Fibroblast of pulmonary artery (primary cell): ENCODE data around the gene SNAP23.
"Not testable (repeated sequence)": the region's sequence is repeated elsewhere in the genome, so short reads cannot be mapped to it uniquely, and the experiment has no call there.

Experiments
- DNase-seq: peaks from one replicate; pipeline ENCODE4 v3.0.0-alpha.2; 2010; ENCODE audit warnings: low read depth
- H3K4me3 ChIP-seq: replicated peaks from 2 replicates; pipeline ENCODE4 v1.5.1; 2011; ENCODE audit warnings: low read depth, mild to moderate bottlenecking, control low read depth, low read length, moderate library complexity
- CTCF ChIP-seq: IDR thresholded peaks from 2 replicates; pipeline ENCODE4 v1.5.1; 2011; ENCODE audit warnings: mild to moderate bottlenecking, control low read depth, low read length, inconsistent platforms; ENCODE audit errors: missing control alignments

The SNAP23 gene

DNA sequence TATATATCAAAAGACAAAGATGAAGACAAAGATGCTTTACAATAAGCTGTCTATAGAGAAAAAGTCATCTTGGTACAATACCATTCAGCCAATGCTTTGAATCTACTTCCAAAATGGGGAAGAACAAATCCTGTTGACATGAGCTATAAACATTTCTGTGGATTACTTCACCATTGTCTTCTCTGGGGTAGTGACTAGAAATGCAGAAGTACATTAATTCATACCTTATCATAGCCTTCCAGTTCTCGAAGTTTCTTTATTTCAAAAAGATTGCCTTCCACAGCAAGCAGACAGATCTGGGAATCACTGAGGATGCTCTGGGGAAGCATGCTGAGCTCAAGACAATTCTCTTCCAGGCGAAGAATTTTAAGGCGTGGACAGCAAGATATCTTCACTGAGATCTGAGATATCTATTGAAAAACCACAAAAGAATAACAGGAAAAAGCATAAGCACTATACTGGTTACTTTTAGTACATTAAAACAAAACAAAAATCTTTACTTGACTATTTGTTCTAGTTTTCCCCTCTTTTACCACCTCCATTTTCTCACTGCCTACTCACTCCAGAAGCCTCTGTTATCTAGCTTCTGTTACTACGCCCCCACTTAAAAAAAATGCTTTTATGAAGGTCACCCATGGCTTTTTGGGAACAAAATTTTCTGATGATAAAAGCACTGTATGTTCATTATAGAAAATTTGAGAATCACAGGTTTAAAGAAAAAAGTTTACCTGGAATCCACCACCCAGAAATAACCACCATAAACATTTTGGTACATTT lies 49.6 kb downstream of the SNAP23 start:
- no peak for DNase-seq
- H3K4me3 ChIP-seq: no peak overlapping the region
- no peak for TF ChIP-seq CTCF

DNA sequence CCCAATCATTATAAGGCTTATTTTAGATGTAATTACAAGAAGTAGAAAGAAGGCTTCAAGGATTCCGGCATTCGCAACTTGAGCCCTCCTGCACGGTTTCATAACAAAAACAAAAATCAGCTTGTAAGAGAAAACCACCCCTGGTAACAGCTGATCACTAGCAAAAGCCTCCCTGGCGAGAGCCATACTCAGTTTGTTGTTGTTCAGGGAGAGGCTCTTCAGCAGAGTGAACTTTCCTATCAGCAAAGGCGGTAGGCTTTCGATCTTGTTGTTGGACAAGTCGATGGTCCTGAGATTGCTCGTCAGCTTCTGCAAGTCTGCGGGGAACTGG lies 52.4 kb downstream of the SNAP23 start:
- H3K4me3 ChIP-seq: peak overlapping the region; percentile 99
- DNase-seq: peak; percentile 45
- TF ChIP-seq CTCF: no peak

DNA sequence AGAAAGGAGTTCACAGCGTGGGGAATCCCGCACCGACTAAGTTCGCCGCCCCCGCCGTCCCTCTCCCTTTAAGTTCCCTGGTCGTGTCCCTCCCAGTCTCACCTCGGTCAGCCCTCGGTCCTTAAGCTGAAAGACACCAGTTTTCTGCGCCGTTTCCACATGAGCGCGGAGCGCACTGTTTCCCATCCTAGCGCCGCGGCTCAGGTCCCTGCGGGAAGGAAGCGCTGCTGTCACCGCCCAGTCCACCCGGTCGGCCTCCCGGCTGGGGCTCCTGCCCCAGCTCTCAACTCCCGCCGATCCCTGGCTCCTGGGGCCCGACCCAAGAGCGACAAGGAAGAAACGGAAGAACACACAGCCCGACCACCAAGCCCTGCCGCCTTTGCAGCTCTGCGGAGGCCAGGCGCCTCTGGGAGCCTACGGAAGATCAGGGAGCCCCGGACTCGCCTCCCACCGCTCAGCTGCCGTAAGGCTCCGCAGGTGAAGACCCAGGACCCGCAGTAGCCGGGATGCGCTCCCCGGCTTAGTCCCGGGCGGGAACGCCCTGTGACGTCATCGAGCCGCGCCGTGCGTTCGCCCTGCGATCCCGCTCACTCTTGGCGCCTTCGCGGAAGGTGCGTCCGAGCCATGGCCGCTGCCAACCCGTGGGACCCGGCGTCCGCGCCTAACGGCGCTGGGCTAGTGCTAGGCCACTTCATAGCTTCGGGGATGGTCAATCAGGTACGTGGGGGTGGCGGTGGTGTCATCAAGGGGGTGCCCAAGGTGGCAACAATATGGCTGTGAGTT lies 53.0 kb downstream of the SNAP23 start, which contains the start of the genes HAUS2 and LRRC57:
Gene HAUS2 (plus strand): TSS at position 590 of the 783 bp plus-strand sequence. CDS start 35 bp downstream, at position 625.
Gene LRRC57 (minus strand): TSS at position 545 of the 783 bp plus-strand sequence. CDS start 359 bp downstream, at position 186.
- H3K4me3 ChIP-seq: peak within 1 kb of the TSS; percentile 99
- DNase-seq: peak; percentile 84
- TF ChIP-seq CTCF: no peak

- peak; percentile 35 for DNase-seq
- no peak for TF ChIP-seq CTCF
- peak overlapping the region; percentile 99 for H3K4me3 ChIP-seq
Observed at GRCh38 chr15:42549032-42549491, 53.6 kb downstream of the SNAP23 start.

DNA sequence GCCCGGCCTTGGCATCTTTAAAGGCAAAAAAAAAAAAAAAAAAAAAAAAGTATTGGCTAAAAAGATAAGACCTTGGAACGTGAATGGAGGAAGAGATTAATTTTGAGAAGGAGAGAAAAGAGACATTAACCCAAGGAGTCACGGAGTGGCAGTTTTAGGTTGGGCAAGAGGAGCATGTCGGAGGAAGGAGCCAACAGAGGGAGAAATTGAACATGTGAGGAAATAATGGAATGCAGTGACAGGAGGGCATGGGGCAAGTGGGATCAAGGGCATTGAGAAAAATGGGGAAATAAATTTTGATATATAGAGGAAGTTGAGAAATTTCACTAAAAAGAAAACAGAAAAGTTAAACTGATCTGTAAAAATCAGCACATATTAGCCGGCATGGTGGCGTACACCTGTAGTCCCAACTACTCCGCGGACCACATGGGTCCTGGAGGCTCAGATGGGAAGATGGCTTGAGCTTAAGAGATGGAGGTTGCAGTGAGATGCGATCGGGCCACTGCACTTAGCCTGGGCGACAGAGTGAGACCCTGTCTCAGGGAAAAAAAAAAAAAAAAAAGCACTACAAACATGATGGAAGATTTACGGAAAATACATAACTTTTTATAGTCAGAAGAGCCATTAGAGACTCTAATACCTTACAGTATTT lies 54.4 kb downstream of the SNAP23 start:
- no peak for DNase-seq
- H3K4me3 ChIP-seq: peak overlapping the region; percentile 99
- no peak for TF ChIP-seq CTCF

- DNase-seq: no peak
- no peak for TF ChIP-seq CTCF
- no peak overlapping the region for H3K4me3 ChIP-seq
Observed at GRCh38 chr15:42553554-42553953, 58.1 kb downstream of the SNAP23 start.

- not testable (repeated sequence) for H3K4me3 ChIP-seq, DNase-seq
Observed at GRCh38 chr15:42556550-42557207, 61.2 kb downstream of the SNAP23 start.
